ENCODE measurements around the gene DAD1.

- TF ChIP-seq CTCF (IDR thresholded peaks at IDR 0.05) (no peak), POLR2A (IDR thresholded peaks at IDR 0.05) (no peak), POLR2AphosphoS5 (IDR thresholded peaks at IDR 0.05; ENCODE audit: insufficient read depth in 1 of 2, low read depth in 1 of 2) (no peak)
Observed at GRCh38 chr14:22544406-22544805, 44.6 kb downstream of the DAD1 start.
